Upper lobe of left lung (tissue), 6 donors: ENCODE data around the gene CELF1. TPM values are rescaled to one million over a fixed set of nuclear protein-coding genes. Genes with fewer than 3 reads are reported as not detected.

ENCODE experiments used
- ATAC-seq, 2 donors: fragments of 200-7000 bp; cut with Tn5 transposase; one replicate each; pipeline ENCODE4 v1.9.1; 2022; ENCODE audit warnings: mild to moderate bottlenecking in 2 of 2, moderate library complexity in 2 of 2; ENCODE audit not compliant: low FRiP score in 2 of 2
- DNase-seq, 2 donors: peaks; one replicate each; pipeline ENCODE4 v3.0.0-alpha.2; 2019 to 2020
- H3K27ac ChIP-seq, 4 donors: fragments of 200-600 bp; sonication (generic); one replicate each; pipeline ENCODE4 v1.5.1; 2016 to 2019
- H3K27me3 ChIP-seq, 4 donors: fragments of 200-600 bp; sonication (generic); one replicate each; pipeline ENCODE4 v1.5.1; 2017 to 2019
- H3K36me3 ChIP-seq, 4 donors: fragments of 200-600 bp; sonication (generic); one replicate each; pipeline ENCODE4 v1.5.1; 2016 to 2019
- H3K4me1 ChIP-seq, 4 donors: fragments of 200-600 bp; sonication (generic); one replicate each; pipeline ENCODE4 v1.5.1; 2018 to 2019
- H3K4me3 ChIP-seq, 4 donors: fragments of 200-600 bp; sonication (generic); one replicate each; pipeline ENCODE4 v1.5.1; 2017 to 2019; ENCODE audit warnings: mild to moderate bottlenecking in 2 of 4, moderate library complexity in 1 of 4
- H3K9me3 ChIP-seq, 4 donors: fragments of 200-600 bp; sonication (generic); one replicate each; pipeline ENCODE4 v1.5.1; 2018 to 2019
- CTCF ChIP-seq, 6 experiments: fragments of 450-650 bp in 4 of 6; fragments of 200-600 bp in 2 of 6; sonication (generic) in 2 of 6; IDR thresholded peaks; one replicate each; pipeline ENCODE4 v1.5.1; 2016 to 2019; ENCODE audit warnings: antibody characterized with exemption in 6 of 6
- EP300 ChIP-seq, 4 donors: sonication (generic); formaldehyde crosslinking; IDR thresholded peaks; one replicate each; pipeline ENCODE4 v1.5.1; 2017; ENCODE audit warnings: antibody characterized with exemption in 4 of 4, control low read depth in 2 of 4
- POLR2A ChIP-seq, 4 donors: fragments of 450-650 bp; IDR thresholded peaks; one replicate each; pipeline ENCODE4 v1.5.1; 2016 to 2017; ENCODE audit warnings: antibody characterized with exemption in 4 of 4, mild to moderate bottlenecking in 2 of 4
- POLR2AphosphoS5 ChIP-seq, 2 donors: sonication (generic); formaldehyde crosslinking; IDR thresholded peaks; one replicate each; pipeline ENCODE4 v1.5.1; 2017; ENCODE audit warnings: antibody characterized with exemption in 2 of 2
- WGBS, 2 donors: methylation state at CpG; one replicate each; pipeline ENCODE4 v1.1.5; 2017 to 2018; 5-methylcytosine and 5-hydroxymethylcytosine counted together
- total RNA-seq, 6 donors: library from RNA; depleted of rRNA in 4 of 6; stranded (reverse); fragments of >200 nt in 4 of 6; gene quantifications; one replicate each; pipeline versions ENCODE4 v1.1.0 to v1.2.1, GENCODE V29; 2016 to 2021
- donor health status: DM: no; HTN: no; CAD: no; lungs with moderate emphysema.
- donor health status: DM: no; HTN: yes; CAD: no; lungs with severe emphysema.

The CELF1 gene
- total RNA-seq, 6 donors from 2014 or later = 82.7 to 194 (median 113) TPM

- 72 to 73% methylated on average over 10 of the region's 10 CpGs for WGBS, 2 donors
- Histone ChIP-seq H3K27ac (peak overlapping the region; percentile 1 to 25 (median 19)), H3K36me3 (peaks cover 0 to 7% (median 2%) of the 10 kb centered on the region in 4 donors), H3K9me3 (no peaks in the 10 kb centered on the region), H3K4me1 (peaks cover 43 to 62% (median 53%) of the 10 kb centered on the region in 4 donors), H3K4me3 (no peak overlapping the region), H3K27me3 (no peaks in the 10 kb centered on the region)
- TF ChIP-seq CTCF (IDR thresholded peaks at IDR 0.05) (no peak), POLR2A (IDR thresholded peaks at IDR 0.05) (no peak), EP300 (IDR thresholded peaks at IDR 0.05) (no peak), POLR2AphosphoS5 (IDR thresholded peaks at IDR 0.05) (no peak)
- no peak for ATAC-seq
- DNase-seq = no peak
Measured at GRCh38 chr11:47538741-47539565, 14.0 kb downstream of the CELF1 start.

- no peaks in the 10 kb centered on the region for H3K9me3 ChIP-seq
- WGBS, 2 donors = 74 to 86% methylated on average over 3 of the region's 3 CpGs
- no peak overlapping the region for H3K4me3 ChIP-seq
- TF ChIP-seq EP300 (IDR thresholded peaks at IDR 0.05) (no peak), POLR2AphosphoS5 (IDR thresholded peaks at IDR 0.05) (no peak), CTCF (IDR thresholded peaks at IDR 0.05) (no peak), POLR2A (IDR thresholded peaks at IDR 0.05) (no peak)
- no peak overlapping the region for H3K27ac ChIP-seq
- peaks cover 51 to 64% (median 63%) of the 10 kb centered on the region in 4 donors for H3K4me1 ChIP-seq
- peaks cover 0 to 7% (median 2%) of the 10 kb centered on the region in 4 donors for H3K36me3 ChIP-seq
- ATAC-seq (no peak), DNase-seq (no peak)
- no peaks in the 10 kb centered on the region for H3K27me3 ChIP-seq
Measured at GRCh38 chr11:47536915-47537314, 16.0 kb downstream of the CELF1 start.

- no peaks in the 10 kb centered on the region for H3K27me3 ChIP-seq
- H3K4me3 ChIP-seq = no peak overlapping the region
- H3K36me3 ChIP-seq = peaks cover 0 to 7% (median 2%) of the 10 kb centered on the region in 4 donors
- no peak overlapping the region for H3K27ac ChIP-seq
- peaks cover 36 to 54% (median 50%) of the 10 kb centered on the region in 4 donors for H3K4me1 ChIP-seq
- no peaks in the 10 kb centered on the region for H3K9me3 ChIP-seq
- ATAC-seq (no peak), DNase-seq (no peak)
- TF ChIP-seq POLR2AphosphoS5 (IDR thresholded peaks at IDR 0.05) = no peak
- no peak for TF ChIP-seq CTCF (IDR thresholded peaks at IDR 0.05)
- no peak for TF ChIP-seq EP300 (IDR thresholded peaks at IDR 0.05)
- TF ChIP-seq POLR2A (IDR thresholded peaks at IDR 0.05) = no peak
- WGBS, 2 donors = 88% methylated on average over 4 of the region's 4 CpGs
Measured at GRCh38 chr11:47534704-47535251, 18.2 kb downstream of the CELF1 start.

- DNase-seq (no peak), ATAC-seq (peak in 1 of 2 donors; percentile 39)
- Histone ChIP-seq H3K9me3 (no peaks in the 10 kb centered on the region), H3K27me3 (no peaks in the 10 kb centered on the region), H3K36me3 (peaks cover 0 to 7% (median 2%) of the 10 kb centered on the region in 4 donors), H3K27ac (no peak overlapping the region), H3K4me3 (no peak overlapping the region), H3K4me1 (peaks cover 26 to 43% (median 40%) of the 10 kb centered on the region in 4 donors)
- 67 to 68% methylated on average over 2 of the region's 2 CpGs for WGBS, 2 donors
- TF ChIP-seq EP300 (IDR thresholded peaks at IDR 0.05) (no peak), POLR2AphosphoS5 (IDR thresholded peaks at IDR 0.05) (no peak), CTCF (IDR thresholded peaks at IDR 0.05) (no peak), POLR2A (IDR thresholded peaks at IDR 0.05) (no peak)
Measured at GRCh38 chr11:47533690-47534151, 19.2 kb downstream of the CELF1 start.
